HG03175 (cell line): ENCODE results near the gene PDIA5.
"Not testable (repeated sequence)": the region's sequence is repeated elsewhere in the genome, so short reads cannot be mapped to it uniquely, and the experiment has no call there.

Experiments
- ATAC-seq: cut with Tn5 transposase; IDR thresholded peaks from one replicate; pipeline ENCODE4 v1.9.1; 2021; ENCODE audit warnings: mild to moderate bottlenecking, moderate library complexity; ENCODE audit not compliant: unreplicated experiment

PDIA5 gene

GRCh38 chr3:123112232-123112631 lies 45.4 kb downstream of the PDIA5 start:
- ATAC-seq, result no peak

GRCh38 chr3:123112656-123113055 lies 45.8 kb downstream of the PDIA5 start:
- not testable (repeated sequence) for ATAC-seq

GRCh38 chr3:123113889-123114450 lies 47.1 kb downstream of the PDIA5 start:
- ATAC-seq, result no peak

- ATAC-seq, result no peak
Measured at GRCh38 chr3:123116116-123116515, 49.3 kb downstream of the PDIA5 start.

GRCh38 chr3:123119388-123119787 lies 52.6 kb downstream of the PDIA5 start:
- ATAC-seq, result no peak

- no peak for ATAC-seq
Measured at GRCh38 chr3:123119802-123120201, 53.0 kb downstream of the PDIA5 start.

GRCh38 chr3:123120573-123120972 lies 53.7 kb downstream of the PDIA5 start:
- no peak for ATAC-seq

- ATAC-seq, result no peak
Measured at GRCh38 chr3:123122057-123122456, 55.2 kb downstream of the PDIA5 start.

GRCh38 chr3:123122525-123123315 lies 55.9 kb downstream of the PDIA5 start:
- ATAC-seq, result no peak

GRCh38 chr3:123123716-123124616 lies 57.1 kb downstream of the PDIA5 start:
- no peak for ATAC-seq

- no peak for ATAC-seq
Measured at GRCh38 chr3:123124971-123125370, 58.1 kb downstream of the PDIA5 start.

- ATAC-seq, result no peak
Measured at GRCh38 chr3:123126031-123126430, 59.2 kb downstream of the PDIA5 start.

GRCh38 chr3:123126653-123127052 lies 59.8 kb downstream of the PDIA5 start:
- ATAC-seq, result no peak

GRCh38 chr3:123129092-123129491 lies 62.3 kb downstream of the PDIA5 start:
- ATAC-seq, result no peak

GRCh38 chr3:123129532-123129931 lies 62.7 kb downstream of the PDIA5 start:
- ATAC-seq, result no peak

- ATAC-seq, result no peak
Measured at GRCh38 chr3:123130079-123130750, 63.4 kb downstream of the PDIA5 start.

- no peak for ATAC-seq
Measured at GRCh38 chr3:123134671-123135070, 67.8 kb downstream of the PDIA5 start.

GRCh38 chr3:123137001-123137400 lies 70.2 kb downstream of the PDIA5 start:
- no peak for ATAC-seq

- ATAC-seq, result no peak
Measured at GRCh38 chr3:123138839-123139444, 72.1 kb downstream of the PDIA5 start.

GRCh38 chr3:123139522-123139921 lies 72.7 kb downstream of the PDIA5 start:
- no peak for ATAC-seq

- no peak for ATAC-seq
Measured at GRCh38 chr3:123140550-123140949, 73.7 kb downstream of the PDIA5 start.
